Measurements from ENCODE around the gene ARHGAP29.

- no peak for TF ChIP-seq CTCF (IDR thresholded peaks at IDR 0.05; ENCODE audit: low read length)
- TF ChIP-seq EZH2 (IDR thresholded peaks at IDR 0.05; ENCODE audit: borderline replicate concordance, low read length), result no peak
Measured at GRCh38 chr1:94199398-94199797, 38.0 kb downstream of the ARHGAP29 start.
